Panc1 (cell line): ENCODE measurements around the gene LCN1.
"Not testable (repeated sequence)": the region's sequence is repeated elsewhere in the genome, so short reads cannot be mapped to it uniquely, and the experiment has no call there.

Experiments
- SIN3A ChIP-seq: IDR thresholded peaks from 2 replicates; pipeline ENCODE4 v1.6.1; 2012; ENCODE audit warnings: low read depth, mild to moderate bottlenecking, low read length, moderate library complexity, borderline replicate concordance; ENCODE audit not compliant: insufficient read depth
- TF ChIP-seq, protein P1 (sequence below): fragments of 450-650 bp; IDR thresholded peaks from 2 replicates; pipeline ENCODE4 v1.5.1; 2017; ENCODE audit warnings: mild to moderate bottlenecking

DNA sequence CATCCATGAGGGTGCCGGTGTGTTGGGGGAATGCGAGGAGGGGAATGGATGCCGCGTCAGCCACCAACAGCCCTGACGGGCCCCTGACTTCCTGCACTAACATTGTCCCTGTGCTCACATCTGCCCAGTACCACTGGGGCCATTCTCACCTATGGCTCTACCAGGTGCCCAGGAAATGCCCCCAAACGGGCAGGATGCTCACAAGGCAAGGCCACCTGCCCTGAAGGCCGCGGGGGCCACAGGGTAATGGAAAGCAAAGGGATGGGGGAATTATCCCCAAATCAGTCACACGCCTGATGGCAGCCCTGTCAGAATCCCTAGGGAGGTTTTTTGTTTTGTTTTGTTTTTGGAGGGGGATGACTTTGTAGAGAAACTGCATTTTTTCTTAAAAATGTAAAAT is 7.3 kb upstream of the LCN1 start:
- not testable (repeated sequence) for TF ChIP-seq SIN3A
- TF ChIP-seq, protein P1, sequence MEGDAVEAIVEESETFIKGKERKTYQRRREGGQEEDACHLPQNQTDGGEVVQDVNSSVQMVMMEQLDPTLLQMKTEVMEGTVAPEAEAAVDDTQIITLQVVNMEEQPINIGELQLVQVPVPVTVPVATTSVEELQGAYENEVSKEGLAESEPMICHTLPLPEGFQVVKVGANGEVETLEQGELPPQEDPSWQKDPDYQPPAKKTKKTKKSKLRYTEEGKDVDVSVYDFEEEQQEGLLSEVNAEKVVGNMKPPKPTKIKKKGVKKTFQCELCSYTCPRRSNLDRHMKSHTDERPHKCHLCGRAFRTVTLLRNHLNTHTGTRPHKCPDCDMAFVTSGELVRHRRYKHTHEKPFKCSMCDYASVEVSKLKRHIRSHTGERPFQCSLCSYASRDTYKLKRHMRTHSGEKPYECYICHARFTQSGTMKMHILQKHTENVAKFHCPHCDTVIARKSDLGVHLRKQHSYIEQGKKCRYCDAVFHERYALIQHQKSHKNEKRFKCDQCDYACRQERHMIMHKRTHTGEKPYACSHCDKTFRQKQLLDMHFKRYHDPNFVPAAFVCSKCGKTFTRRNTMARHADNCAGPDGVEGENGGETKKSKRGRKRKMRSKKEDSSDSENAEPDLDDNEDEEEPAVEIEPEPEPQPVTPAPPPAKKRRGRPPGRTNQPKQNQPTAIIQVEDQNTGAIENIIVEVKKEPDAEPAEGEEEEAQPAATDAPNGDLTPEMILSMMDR: not testable (repeated sequence)
